Gastrocnemius medialis (tissue), 4 donors: ENCODE measurements around the gene POM121L2.

Experiments used
- CTCF ChIP-seq, 5 experiments: fragments of 450-650 bp in 3 of 5; fragments of 200-600 bp in 2 of 5; sonication (generic) in 2 of 5; IDR thresholded peaks in 4 of 5; conservative IDR thresholded peaks in 1 of 5; 1 replicate in 4 of 5; 2 replicates in 1 of 5; pipeline ENCODE4 v1.5.1; 2016 to 2019; ENCODE audit warnings: antibody characterized with exemption in 5 of 5, mild to moderate bottlenecking in 3 of 5, moderate library complexity in 3 of 5
- POLR2A ChIP-seq, 2 donors: fragments of 450-650 bp; IDR thresholded peaks; one replicate each; pipeline ENCODE4 v1.6.1; 2017; ENCODE audit warnings: antibody characterized with exemption in 2 of 2, mild to moderate bottlenecking in 2 of 2, moderate library complexity in 2 of 2

GRCh38 chr6:27303613-27304272 lies 8.3 kb downstream of the POM121L2 start:
- TF ChIP-seq CTCF (IDR thresholded peaks at IDR 0.05 in 4 of 5, conservative IDR thresholded peaks at IDR 0.05 in 1 of 5) (no peak), POLR2A (IDR thresholded peaks at IDR 0.05) (no peak)
